Peyer's patch (tissue), 4 donors: ENCODE measurements around the gene MEI1.

ENCODE experiments used
- POLR2A ChIP-seq, 2 donors: fragments of 450-650 bp; IDR thresholded peaks; one replicate each; pipeline ENCODE4 v1.5.1; 2017; ENCODE audit warnings: antibody characterized with exemption in 2 of 2, mild to moderate bottlenecking in 2 of 2, moderate library complexity in 2 of 2
- TF ChIP-seq, protein P1 (sequence below), 6 experiments: fragments of 450-650 bp in 4 of 6; fragments of 200-600 bp in 2 of 6; sonication (generic) in 1 of 6; IDR thresholded peaks; one replicate each; pipeline ENCODE4 v1.5.1; 2017 to 2019; ENCODE audit warnings: antibody characterized with exemption in 6 of 6, mild to moderate bottlenecking in 3 of 6, moderate library complexity in 1 of 6

DNA sequence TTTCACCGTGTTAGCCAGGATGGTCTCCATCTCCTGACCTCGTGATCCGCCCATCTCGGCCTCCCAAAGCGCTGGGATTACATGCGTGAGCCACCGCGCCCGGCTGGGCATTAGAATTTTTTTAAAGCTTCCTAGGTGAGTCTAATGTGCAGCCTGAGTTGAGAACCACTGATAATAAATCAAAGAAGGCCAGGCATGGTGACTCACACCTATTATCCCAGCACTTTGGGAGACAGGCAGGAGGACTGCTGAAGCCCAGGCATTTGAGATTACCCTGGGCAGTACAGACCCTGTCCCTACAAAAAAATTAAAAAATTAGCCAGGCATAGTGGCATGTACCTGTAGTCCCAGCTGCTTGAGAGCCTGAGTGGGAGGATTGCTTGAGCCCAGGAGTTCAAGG lies 13.7 kb downstream of the MEI1 start:
- TF ChIP-seq, protein P1, sequence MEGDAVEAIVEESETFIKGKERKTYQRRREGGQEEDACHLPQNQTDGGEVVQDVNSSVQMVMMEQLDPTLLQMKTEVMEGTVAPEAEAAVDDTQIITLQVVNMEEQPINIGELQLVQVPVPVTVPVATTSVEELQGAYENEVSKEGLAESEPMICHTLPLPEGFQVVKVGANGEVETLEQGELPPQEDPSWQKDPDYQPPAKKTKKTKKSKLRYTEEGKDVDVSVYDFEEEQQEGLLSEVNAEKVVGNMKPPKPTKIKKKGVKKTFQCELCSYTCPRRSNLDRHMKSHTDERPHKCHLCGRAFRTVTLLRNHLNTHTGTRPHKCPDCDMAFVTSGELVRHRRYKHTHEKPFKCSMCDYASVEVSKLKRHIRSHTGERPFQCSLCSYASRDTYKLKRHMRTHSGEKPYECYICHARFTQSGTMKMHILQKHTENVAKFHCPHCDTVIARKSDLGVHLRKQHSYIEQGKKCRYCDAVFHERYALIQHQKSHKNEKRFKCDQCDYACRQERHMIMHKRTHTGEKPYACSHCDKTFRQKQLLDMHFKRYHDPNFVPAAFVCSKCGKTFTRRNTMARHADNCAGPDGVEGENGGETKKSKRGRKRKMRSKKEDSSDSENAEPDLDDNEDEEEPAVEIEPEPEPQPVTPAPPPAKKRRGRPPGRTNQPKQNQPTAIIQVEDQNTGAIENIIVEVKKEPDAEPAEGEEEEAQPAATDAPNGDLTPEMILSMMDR (IDR thresholded peaks at IDR 0.05) = no peak
- TF ChIP-seq POLR2A (IDR thresholded peaks at IDR 0.05) = no peak
